ENCODE measurements around the gene SLC5A2. TPM values are rescaled to one million over a fixed set of nuclear protein-coding genes. Genes with fewer than 3 reads are reported as not detected.

SLC5A2 gene
- total and polyA plus RNA-seq, 4 experiments from 2014 or later, result 0.12 to 4.5 (median 2.8) TPM

DNA sequence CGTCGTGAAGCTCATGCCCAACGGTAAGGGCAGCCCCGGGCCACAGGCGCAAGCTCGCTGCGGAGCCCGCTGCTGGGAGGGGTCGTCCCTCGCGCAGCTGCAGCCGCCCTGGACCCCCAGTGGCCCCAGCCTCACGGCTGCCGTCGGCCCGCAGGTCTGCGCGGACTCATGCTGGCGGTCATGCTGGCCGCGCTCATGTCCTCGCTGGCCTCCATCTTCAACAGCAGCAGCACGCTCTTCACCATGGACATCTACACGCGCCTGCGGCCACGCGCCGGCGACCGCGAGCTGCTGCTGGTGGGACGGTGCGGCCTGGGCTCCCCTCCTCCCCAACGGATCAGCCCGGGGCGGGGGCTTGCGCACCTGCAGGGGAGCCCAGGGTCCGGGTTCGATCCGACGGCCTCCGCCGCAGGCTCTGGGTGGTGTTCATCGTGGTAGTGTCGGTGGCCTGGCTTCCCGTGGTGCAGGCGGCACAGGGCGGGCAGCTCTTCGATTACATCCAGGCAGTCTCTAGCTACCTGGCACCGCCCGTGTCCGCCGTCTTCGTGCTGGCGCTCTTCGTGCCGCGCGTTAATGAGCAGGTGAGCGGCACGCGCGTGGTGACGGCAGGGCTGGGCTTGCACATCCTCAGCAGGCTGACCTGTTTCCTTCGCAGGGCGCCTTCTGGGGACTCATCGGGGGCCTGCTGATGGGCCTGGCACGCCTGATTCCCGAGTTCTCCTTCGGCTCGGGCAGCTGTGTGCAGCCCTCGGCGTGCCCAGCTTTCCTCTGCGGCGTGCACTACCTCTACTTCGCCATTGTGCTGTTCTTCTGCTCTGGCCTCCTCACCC, 5.8 kb downstream of the SLC5A2 start:
- POLR2A ChIA-PET (ENCODE audit: partially characterized antibody), result interaction anchor here (0.9 to 7.6 kb wide), 11 partner anchors 8 to 408 kb away, joined by 3 to 75 read pairs (median 4); partner anchors contain the start of genes ARMC5, FUS, RUSF1 and ZNF267
- Histone ChIP-seq H3K9me3 (ENCODE audit: control insufficient read depth in 1 of 2, low read length in 2 of 2) (no peaks in the 10 kb centered on the region), H3K27ac (ENCODE audit: low read depth, low read length) (peak overlapping the region; percentile 39), H3K4me1 (ENCODE audit: insufficient read depth, low read length) (peaks cover 13% of the 10 kb centered on the region), H3K27me3 (ENCODE audit: insufficient read depth, low read length) (no peaks in the 10 kb centered on the region), H3K36me3 (ENCODE audit: insufficient read depth, low read length) (no peaks in the 10 kb centered on the region), H3K4me3 (ENCODE audit: low read length in 2 of 2) (peak overlapping the region in 1 of 2 donors; percentile 77)
- H3K27ac Mint-ChIP-seq, result peak overlapping the region in 3 of 7 donors; percentile 53 to 93 (median 55)
- intact Hi-C loops (cut with micrococcal nuclease), result no loop called here
- H3K4me3 Mint-ChIP-seq, result peak overlapping the region; percentile 36 to 95 (median 75)
- H3K4me1 Mint-ChIP-seq, result peaks cover 2 to 33% (median 16%) of the 10 kb centered on the region in 4 donors
- no peaks in the 10 kb centered on the region for H3K9me3 Mint-ChIP-seq
- DNase-seq, result peak in 1 of 5 donors; percentile 10
- peaks cover 5 to 25% of the 10 kb centered on the region in 2 donors for H3K36me3 Mint-ChIP-seq
- no peaks in the 10 kb centered on the region for H3K27me3 Mint-ChIP-seq
- CTCF ChIA-PET (ENCODE audit: partially characterized antibody), result interaction anchor here (0.9 to 6.9 kb wide), 4 partner anchors 10 to 207 kb away, joined by 3 to 34 read pairs (median 8); partner anchors contain the start of gene ARMC5

DNA sequence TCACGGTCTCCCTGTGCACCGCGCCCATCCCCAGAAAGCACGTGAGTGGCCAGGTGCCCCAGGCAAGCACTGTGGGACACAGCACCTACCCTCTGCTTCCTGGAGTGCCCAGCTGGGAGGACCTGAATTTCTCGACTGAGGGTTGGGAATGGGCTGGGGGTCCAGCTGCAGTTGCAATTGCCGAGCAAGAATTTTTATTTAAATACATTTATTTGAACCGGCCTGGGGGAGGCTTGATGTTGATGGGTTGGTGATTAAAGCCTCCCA, 6.3 kb downstream of the SLC5A2 start:
- Mint-ChIP-seq H3K27ac (peak overlapping the region in 4 of 7 donors; percentile 53 to 75 (median 64)), H3K4me1 (peaks cover 2 to 33% (median 16%) of the 10 kb centered on the region in 4 donors), H3K9me3 (no peaks in the 10 kb centered on the region), H3K27me3 (no peaks in the 10 kb centered on the region), H3K4me3 (peak overlapping the region in 5 of 8 donors; percentile 13 to 61 (median 50)), H3K36me3 (peaks cover 5 to 25% of the 10 kb centered on the region in 2 donors)
- intact Hi-C loops (cut with micrococcal nuclease), result no loop called here
- H3K4me3 ChIP-seq (ENCODE audit: low read length in 2 of 2), result no peak overlapping the region
- CTCF ChIA-PET (ENCODE audit: partially characterized antibody), result interaction anchor here (6.9 kb wide), 1 partner anchor 29 kb away, joined by 34 read pairs; the partner anchor contains the start of gene ARMC5
- no peaks in the 10 kb centered on the region for H3K36me3 ChIP-seq (ENCODE audit: insufficient read depth, low read length)
- POLR2A ChIA-PET (ENCODE audit: partially characterized antibody), result interaction anchor here (1.4 to 7.6 kb wide), 4 partner anchors 13 to 385 kb away, joined by 3 to 75 read pairs (median 64); partner anchors contain the start of genes ARMC5, RUSF1 and ZNF267
- no peaks in the 10 kb centered on the region for H3K9me3 ChIP-seq (ENCODE audit: control insufficient read depth in 1 of 2, low read length in 2 of 2)
- H3K27me3 ChIP-seq (ENCODE audit: insufficient read depth, low read length), result no peaks in the 10 kb centered on the region
- no peak overlapping the region for H3K27ac ChIP-seq (ENCODE audit: low read depth, low read length)
- no peak for DNase-seq
- H3K4me1 ChIP-seq (ENCODE audit: insufficient read depth, low read length), result peaks cover 13% of the 10 kb centered on the region

DNA sequence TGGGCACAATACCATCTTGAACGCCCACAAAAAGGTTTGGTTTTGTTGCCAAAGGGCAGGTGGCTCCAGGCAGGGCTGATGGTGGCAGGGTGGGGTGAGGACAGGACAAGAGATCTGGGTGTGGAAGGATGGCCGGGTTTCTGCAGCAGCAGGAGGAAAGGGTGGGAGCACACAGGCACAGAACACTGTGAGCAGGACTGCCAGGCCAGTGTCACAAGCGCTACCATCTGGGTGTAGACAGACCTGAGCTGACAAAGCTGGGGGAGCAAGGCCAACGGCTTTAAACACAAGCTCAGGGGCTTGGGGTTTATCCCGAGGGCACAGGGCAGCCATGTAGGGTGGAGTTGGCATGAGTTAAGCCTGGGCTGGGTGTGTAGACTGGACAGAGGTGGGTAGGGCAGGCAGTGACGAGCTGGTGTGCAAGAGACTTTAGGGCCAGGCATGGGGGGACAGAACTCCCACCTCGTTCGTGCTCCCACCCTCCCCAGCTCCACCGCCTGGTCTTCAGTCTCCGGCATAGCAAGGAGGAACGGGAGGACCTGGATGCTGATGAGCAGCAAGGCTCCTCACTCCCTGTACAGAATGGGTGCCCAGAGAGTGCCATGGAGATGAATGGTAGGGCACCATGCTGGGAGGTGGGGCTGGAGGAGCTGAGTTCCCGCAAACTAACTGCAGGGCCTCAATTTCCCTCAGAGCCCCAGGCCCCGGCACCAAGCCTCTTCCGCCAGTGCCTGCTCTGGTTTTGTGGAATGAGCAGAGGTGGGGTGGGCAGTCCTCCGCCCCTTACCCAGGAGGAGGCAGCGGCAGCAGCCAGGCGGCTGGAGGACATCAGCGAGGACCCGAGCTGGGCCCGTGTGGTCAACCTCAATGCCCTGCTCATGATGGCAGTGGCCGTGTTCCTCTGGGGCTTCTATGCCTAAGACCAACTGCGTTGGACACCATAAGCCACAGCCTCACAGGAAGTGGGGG, 7.0 kb downstream of the SLC5A2 start:
- Histone ChIP-seq H3K4me3 (ENCODE audit: low read length in 2 of 2) (no peak overlapping the region), H3K4me1 (ENCODE audit: insufficient read depth, low read length) (peaks cover 13% of the 10 kb centered on the region), H3K27ac (ENCODE audit: low read depth, low read length) (no peak overlapping the region), H3K27me3 (ENCODE audit: insufficient read depth, low read length) (no peaks in the 10 kb centered on the region), H3K9me3 (ENCODE audit: control insufficient read depth in 1 of 2, low read length in 2 of 2) (no peaks in the 10 kb centered on the region), H3K36me3 (ENCODE audit: insufficient read depth, low read length) (no peaks in the 10 kb centered on the region)
- Mint-ChIP-seq H3K27ac (peak overlapping the region in 6 of 7 donors; percentile 52 to 89 (median 68)), H3K27me3 (no peaks in the 10 kb centered on the region), H3K4me1 (peaks cover 2 to 33% (median 16%) of the 10 kb centered on the region in 4 donors), H3K4me3 (peak overlapping the region; percentile 27 to 66 (median 61)), H3K36me3 (peaks cover 5 to 25% of the 10 kb centered on the region in 2 donors), H3K9me3 (no peaks in the 10 kb centered on the region)
- intact Hi-C loops (cut with micrococcal nuclease), result no loop called here
- ChIA-PET CTCF (ENCODE audit: partially characterized antibody) (interaction anchor here (6.9 kb wide), 1 partner anchor 30 kb away, joined by 34 read pairs; the partner anchor contains the start of gene ARMC5), POLR2A (ENCODE audit: partially characterized antibody) (interaction anchor here (1.4 to 7.6 kb wide), 4 partner anchors 14 to 384 kb away, joined by 3 to 75 read pairs (median 64); partner anchors contain the start of genes ARMC5, RUSF1 and ZNF267)
- no peak for DNase-seq

DNA sequence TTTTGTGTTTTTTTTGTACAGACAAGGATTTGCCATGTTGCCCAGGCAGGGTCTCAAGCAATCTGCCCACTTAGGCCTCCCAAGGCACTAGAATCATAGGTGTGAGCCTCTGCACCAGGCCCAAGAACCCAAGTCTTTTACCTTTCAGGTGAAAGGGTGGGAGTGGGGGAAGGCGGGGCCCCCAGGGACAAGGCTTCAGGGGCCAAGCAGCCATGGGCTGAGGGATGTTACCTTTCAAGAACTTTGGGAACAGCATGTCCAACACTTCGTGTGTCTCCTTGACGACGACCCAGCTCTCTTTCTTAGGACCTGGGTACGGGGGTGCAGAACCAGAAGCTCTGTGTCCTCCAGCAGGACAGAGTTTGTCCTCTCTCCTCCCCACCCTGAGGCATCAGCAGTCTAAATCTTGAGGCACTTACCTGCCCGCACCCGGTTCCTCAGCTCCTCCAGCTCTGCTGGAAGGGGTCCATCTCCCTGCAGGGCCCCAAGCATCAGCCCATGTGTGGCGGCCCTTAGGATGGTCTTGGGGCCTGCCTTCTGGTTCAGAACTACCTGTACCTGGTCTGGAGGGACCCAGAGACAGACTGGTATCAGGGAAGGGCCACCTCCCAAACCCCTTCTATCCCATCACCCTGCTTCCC, 9.0 kb downstream of the SLC5A2 start:
- Mint-ChIP-seq H3K4me3 (no peak overlapping the region), H3K4me1 (peaks cover 2 to 17% (median 9%) of the 10 kb centered on the region in 4 donors), H3K27me3 (no peaks in the 10 kb centered on the region), H3K27ac (peak overlapping the region in 6 of 7 donors; percentile 5 to 83 (median 65)), H3K9me3 (no peaks in the 10 kb centered on the region), H3K36me3 (peaks cover 5 to 34% of the 10 kb centered on the region in 2 donors)
- DNase-seq, result no peak
- Histone ChIP-seq H3K27me3 (ENCODE audit: insufficient read depth, low read length) (no peaks in the 10 kb centered on the region), H3K9me3 (ENCODE audit: control insufficient read depth in 1 of 2, low read length in 2 of 2) (no peaks in the 10 kb centered on the region), H3K27ac (ENCODE audit: low read depth, low read length) (no peak overlapping the region), H3K4me3 (ENCODE audit: low read length in 2 of 2) (no peak overlapping the region), H3K4me1 (ENCODE audit: insufficient read depth, low read length) (peaks cover 7% of the 10 kb centered on the region), H3K36me3 (ENCODE audit: insufficient read depth, low read length) (no peaks in the 10 kb centered on the region)
- CTCF ChIA-PET (ENCODE audit: partially characterized antibody), result no interaction called here
- POLR2A ChIA-PET (ENCODE audit: partially characterized antibody), result interaction anchor here (1.2 to 7.6 kb wide), 2 partner anchors 15 to 33 kb away, joined by 5 to 69 read pairs; partner anchors contain the start of genes ARMC5 and RUSF1
- intact Hi-C loops (cut with micrococcal nuclease), result no loop called here

DNA sequence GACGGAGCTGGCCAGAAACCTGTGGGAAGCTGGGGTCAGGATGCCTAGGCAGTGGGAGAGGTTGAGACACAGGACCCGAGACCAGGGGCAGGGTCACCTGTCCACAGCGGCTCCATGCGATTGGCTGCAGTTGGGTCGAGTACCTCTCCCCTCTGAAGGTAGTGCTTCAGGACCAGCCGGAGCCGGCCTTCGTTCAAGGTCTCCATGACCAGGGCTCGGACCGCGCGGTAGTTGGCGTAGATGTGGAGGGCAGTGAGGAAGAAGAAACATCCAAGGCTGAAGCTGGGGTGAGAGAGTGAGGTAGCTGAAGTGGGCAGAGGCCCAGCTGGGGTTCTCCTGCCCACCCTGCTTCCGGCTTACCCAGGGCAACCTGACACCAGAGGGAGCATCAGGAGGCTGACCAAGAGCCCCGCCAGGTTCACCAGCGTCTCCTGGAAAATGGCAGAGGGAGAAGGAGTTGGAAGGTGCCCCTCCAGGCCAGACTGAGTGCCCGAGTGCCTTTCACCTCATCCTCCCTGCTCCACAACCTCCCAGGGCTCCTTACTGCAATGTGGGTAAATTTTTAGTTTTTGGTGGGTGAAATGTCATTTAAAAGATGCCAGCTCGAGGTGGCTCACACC, 10.7 kb downstream of the SLC5A2 start:
- Histone ChIP-seq H3K4me3 (ENCODE audit: low read length in 2 of 2) (no peak overlapping the region), H3K36me3 (ENCODE audit: insufficient read depth, low read length) (peaks cover 10% of the 10 kb centered on the region), H3K27me3 (ENCODE audit: insufficient read depth, low read length) (no peaks in the 10 kb centered on the region), H3K27ac (ENCODE audit: low read depth, low read length) (no peak overlapping the region), H3K4me1 (ENCODE audit: insufficient read depth, low read length) (no peaks in the 10 kb centered on the region), H3K9me3 (ENCODE audit: control insufficient read depth in 1 of 2, low read length in 2 of 2) (no peaks in the 10 kb centered on the region)
- ChIA-PET POLR2A (ENCODE audit: partially characterized antibody) (interaction anchor here (1.1 kb wide), 1 partner anchor 14 kb away, joined by 3 read pairs; the partner anchor contains the start of gene RUSF1), CTCF (ENCODE audit: partially characterized antibody) (no interaction called here)
- Mint-ChIP-seq H3K27ac (no peak overlapping the region), H3K36me3 (peaks cover 16 to 45% of the 10 kb centered on the region in 2 donors), H3K27me3 (no peaks in the 10 kb centered on the region), H3K4me1 (peaks cover 0 to 7% (median 3%) of the 10 kb centered on the region in 4 donors), H3K9me3 (no peaks in the 10 kb centered on the region), H3K4me3 (no peak overlapping the region)
- intact Hi-C loops (cut with micrococcal nuclease), result no loop called here
- DNase-seq, result no peak

DNA sequence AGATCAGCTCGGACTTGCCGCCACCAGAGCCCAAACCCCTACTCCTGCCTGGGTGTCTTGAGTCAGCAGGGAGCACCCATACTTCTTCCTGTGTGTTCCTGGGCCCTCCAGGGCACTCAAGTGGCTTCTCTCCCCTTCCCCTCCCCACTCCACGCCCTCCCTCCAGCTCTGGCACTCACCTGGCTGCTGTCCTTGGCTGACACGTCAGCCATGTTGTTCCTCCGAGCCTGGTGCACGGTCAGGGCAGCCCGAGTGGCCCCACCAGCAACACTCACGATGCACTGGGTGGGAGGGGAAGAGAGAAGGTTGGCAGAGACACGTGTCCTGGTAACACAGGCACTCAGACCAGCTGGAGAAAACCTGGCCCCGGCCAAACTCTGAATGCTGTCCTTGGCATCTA, 13.7 kb downstream of the SLC5A2 start:
- H3K4me3 Mint-ChIP-seq, result no peak overlapping the region
- peaks cover 0 to 4% (median under 1%) of the 10 kb centered on the region in 4 donors for H3K4me1 Mint-ChIP-seq
- no peaks in the 10 kb centered on the region for H3K27me3 Mint-ChIP-seq
- H3K9me3 Mint-ChIP-seq, result no peaks in the 10 kb centered on the region
- no peak for DNase-seq
- no peaks in the 10 kb centered on the region for H3K4me1 ChIP-seq (ENCODE audit: insufficient read depth, low read length)
- H3K36me3 ChIP-seq (ENCODE audit: insufficient read depth, low read length), result peaks cover 23% of the 10 kb centered on the region
- no peak overlapping the region for H3K4me3 ChIP-seq (ENCODE audit: low read length in 2 of 2)
- ChIA-PET CTCF (ENCODE audit: partially characterized antibody) (interaction anchor here (0.7 to 1.1 kb wide), 2 partner anchors 10 to 554 kb away, joined by 3 to 4 read pairs; no protein-coding TSS in a partner anchor), POLR2A (ENCODE audit: partially characterized antibody) (interaction anchor here (0.8 to 4.0 kb wide), 4 partner anchors 9 to 36 kb away, joined by 3 to 15 read pairs (median 5); partner anchors contain the start of gene RUSF1)
- H3K27ac ChIP-seq (ENCODE audit: low read depth, low read length), result no peak overlapping the region
- peaks cover 26 to 56% of the 10 kb centered on the region in 2 donors for H3K36me3 Mint-ChIP-seq
- no peak overlapping the region for H3K27ac Mint-ChIP-seq
- H3K27me3 ChIP-seq (ENCODE audit: insufficient read depth, low read length), result no peaks in the 10 kb centered on the region
- intact Hi-C loops (cut with micrococcal nuclease), result no loop called here
- no peaks in the 10 kb centered on the region for H3K9me3 ChIP-seq (ENCODE audit: control insufficient read depth in 1 of 2, low read length in 2 of 2)
